HepG2 (cell line): ENCODE data around the gene SIAH2. TPM values are rescaled to one million over a fixed set of nuclear protein-coding genes. Genes with fewer than 3 reads are reported as not detected.

Source experiments
- ATAC-seq: fragments of 200-7000 bp; cut with Tn5 transposase; 3 replicates; pipeline ENCODE4 v1.9.1; 2020; ENCODE audit warnings: mild to moderate bottlenecking, moderate library complexity
- BruUV-seq: library from RNA; stranded (reverse); fragments of 400-500 nt; replicated peaks from 2 replicates; lab custom pipeline; 2021; lab: Mats Ljungman, UMichigan
- CTCF ChIA-PET: fragments of 300-600 bp; formaldehyde crosslinking; extraction: SDS; loops from one replicate; lab custom pipeline; 2021; ENCODE audit warnings: low total read pairs, inconsistent platforms, low intra/inter-chr PET ratio; lab: Yijun Ruan, JAX
- POLR2A ChIA-PET: fragments of 350-600 bp; sonication (Branson Sonifier 250); formaldehyde crosslinking; loops from one replicate; lab custom pipeline; 2020; ENCODE audit warnings: antibody characterized with exemption, inconsistent platforms; lab: Yijun Ruan, JAX
- DNase-seq: peaks from one replicate; pipeline ENCODE4 v3.0.0-alpha.2; 2015; ENCODE audit warnings: low spot score
- FAIRE-seq: peaks from 3 replicates; lab custom pipeline; 2011; peaks lifted over from hg19 to GRCh38; lab: Jason Lieb, UNC
- H2AFZ ChIP-seq: one replicate; pipeline ENCODE4 v1.6.1; 2011; ENCODE audit warnings: low read length, inconsistent platforms
- H3K27ac ChIP-seq: fragments of 300-600 bp; 3 replicates; pipeline ENCODE4 v1.8.0; 2011; ENCODE audit warnings: mixed run types, mild to moderate bottlenecking, mixed read lengths, low read length, inconsistent platforms; ENCODE audit not compliant: insufficient read depth; ENCODE audit errors: extremely low read length
- H3K27me3 ChIP-seq, 2 experiments: fragments of 200-600 bp in 1 of 2; 2 replicates in 1 of 2; 3 replicates in 1 of 2; pipeline versions ENCODE4 v1.6.0 to v1.8.0; 2011; ENCODE audit warnings: low read length in 2 of 2, mild to moderate bottlenecking in 2 of 2, moderate library complexity in 2 of 2, inconsistent platforms in 1 of 2; ENCODE audit not compliant: insufficient read depth in 2 of 2, control insufficient read depth in 1 of 2
- H3K36me3 ChIP-seq, 2 experiments: fragments of 200-600 bp in 1 of 2; replicated peaks in 1 of 2; 2 replicates in 1 of 2; 3 replicates in 1 of 2; pipeline versions ENCODE4 v1.5.1 to v1.8.0; 2011; ENCODE audit warnings: low read length in 2 of 2, inconsistent platforms in 1 of 2; ENCODE audit not compliant: insufficient read depth in 2 of 2, control insufficient read depth in 1 of 2
- H3K4me1 ChIP-seq: 2 replicates; pipeline ENCODE4 v1.5.1; 2012; ENCODE audit warnings: low read length, inconsistent platforms; ENCODE audit not compliant: insufficient read depth
- H3K4me2 ChIP-seq: 2 replicates; pipeline ENCODE4 v1.6.0; 2011; ENCODE audit warnings: low read depth, low read length, inconsistent platforms
- H3K4me3 ChIP-seq, 3 experiments: fragments of 200-600 bp in 1 of 3; sonication (generic), shearing (Covaris generic) in 1 of 3; replicated peaks in 1 of 3; 2 replicates each; pipeline ENCODE4 v1.5.1; 2011 to 2016; ENCODE audit warnings: low read length in 3 of 3, inconsistent platforms in 2 of 3, low read depth in 2 of 3, mild to moderate bottlenecking in 2 of 3, control low read depth in 1 of 3, mixed read lengths in 1 of 3; ENCODE audit not compliant: insufficient read depth in 1 of 3
- H3K79me2 ChIP-seq: one replicate; pipeline ENCODE4 v1.6.1; 2011; ENCODE audit warnings: low read length, inconsistent platforms; ENCODE audit not compliant: insufficient read depth
- H3K9ac ChIP-seq: 2 replicates; pipeline ENCODE4 v1.6.0; 2011; ENCODE audit warnings: mild to moderate bottlenecking, low read depth, low read length, inconsistent platforms; ENCODE audit not compliant: insufficient read depth
- H3K9me3 ChIP-seq: 2 replicates; pipeline ENCODE4 v1.5.1; 2012; ENCODE audit warnings: mild to moderate bottlenecking, low read length
- H4K20me1 ChIP-seq: 2 replicates; pipeline ENCODE4 v1.6.0; 2011; ENCODE audit warnings: inconsistent platforms, mild to moderate bottlenecking, low read length, moderate library complexity; ENCODE audit not compliant: insufficient read depth
- EEA1 ChIP-seq: sonication (generic); formaldehyde crosslinking; IDR thresholded peaks from 2 replicates; pipeline ENCODE4 v1.5.1; 2020; ENCODE audit warnings: mild to moderate bottlenecking, missing genetic modification reagents, borderline replicate concordance
- MYNN ChIP-seq: sonication (generic); formaldehyde crosslinking; IDR thresholded peaks from 2 replicates; pipeline ENCODE4 v1.4.0; 2020; ENCODE audit warnings: mild to moderate bottlenecking, low read depth, missing genetic modification reagents
- TAF1 ChIP-seq: sonication (generic); formaldehyde crosslinking; IDR thresholded peaks from 2 replicates; pipeline ENCODE4 v1.4.0; 2020; ENCODE audit warnings: missing genetic modification reagents
- TCF7L2 ChIP-seq: IDR thresholded peaks from 2 replicates; pipeline ENCODE4 v1.6.1; 2011; ENCODE audit warnings: mild to moderate bottlenecking, low read depth, low read length, moderate library complexity
- ZFP36L1 ChIP-seq: sonication (generic); formaldehyde crosslinking; IDR thresholded peaks from 2 replicates; pipeline ENCODE4 v1.8.0; 2022; ENCODE audit warnings: mild to moderate bottlenecking, missing genetic modification reagents, moderate library complexity
- ZNF33B ChIP-seq: sonication (generic); formaldehyde crosslinking; IDR thresholded peaks from 2 replicates; pipeline ENCODE4 v1.5.1; 2020; ENCODE audit warnings: mild to moderate bottlenecking, missing genetic modification reagents
- ZNF598 ChIP-seq: sonication (generic); formaldehyde crosslinking; IDR thresholded peaks from 2 replicates; pipeline ENCODE4 v1.5.1; 2020; ENCODE audit warnings: mild to moderate bottlenecking, missing genetic modification reagents, borderline replicate concordance
- WGBS: methylation state at CpG from one replicate; pipeline ENCODE4 v1.1.6; 2017; ENCODE audit warnings: low lambda C conversion rate; 5-methylcytosine and 5-hydroxymethylcytosine counted together
- in situ Hi-C: cut with HindIII; loops from 2 replicates; pipeline ENCODE4 v1.10.0; 2017; ENCODE audit warnings: low pct_unique_long_range_greater_than_20kb; ENCODE audit not compliant: extremely low pct_ligation_motif_present
- intact Hi-C: fragments of 100-400 bp; cut with micrococcal nuclease; formaldehyde crosslinking; loops from one replicate; pipeline ENCODE4 v1.10.0; 2022; ENCODE audit not compliant: unreplicated experiment
- polyA plus RNA-seq, 8 experiments: library from polyadenylated mRNA; depleted of rRNA in 3 of 8; stranded (reverse) in 7 of 8; unstranded in 1 of 8; fragments of >200 nt; fragmentation: Illumina TruSeq in 4 of 8; extraction: Trizol in 4 of 8; gene quantifications; 2 replicates each; pipeline versions ENCODE4 v1.2.1 to v1.2.3, GENCODE V29; 2011 to 2016; ENCODE audit warnings: low read depth in 4 of 8, missing spikeins in 1 of 8, mixed read lengths in 1 of 8; ENCODE audit not compliant: insufficient read depth in 1 of 8
- total RNA-seq, 5 experiments: library from RNA; depleted of rRNA; stranded (reverse); fragments of >200 nt; fragmentation: Illumina TruSeq; extraction: Trizol; gene quantifications; 2 replicates each; pipeline ENCODE4 v1.2.3, GENCODE V29; 2016; ENCODE audit warnings: low read depth in 1 of 5
- TF ChIP-seq, protein P1 (sequence below): sonication (generic); formaldehyde crosslinking; IDR thresholded peaks from 2 replicates; pipeline ENCODE4 v1.4.0; 2020; ENCODE audit warnings: missing genetic modification reagents
- TF ChIP-seq, protein P2 (sequence below): IDR thresholded peaks from 2 replicates; pipeline ENCODE4 v1.6.1; 2016; ENCODE audit warnings: low read depth, borderline replicate concordance
- TF ChIP-seq, protein P3 (sequence below): sonication (generic); formaldehyde crosslinking; IDR thresholded peaks from 2 replicates; pipeline ENCODE4 v1.9.0; 2021; ENCODE audit warnings: missing genetic modification reagents, mild to moderate bottlenecking, borderline replicate concordance
- TF ChIP-seq, protein P4 (sequence below): sonication (generic); formaldehyde crosslinking; IDR thresholded peaks from 2 replicates; pipeline ENCODE4 v1.5.1; 2020; ENCODE audit warnings: missing genetic modification reagents, mild to moderate bottlenecking, borderline replicate concordance

Gene SIAH2
- total and polyA plus RNA-seq, 2 of the 13 experiments (the other 11 are each of a cell fraction or from before 2014, with no cell fraction given) = 71.8 to 117 TPM

DNA sequence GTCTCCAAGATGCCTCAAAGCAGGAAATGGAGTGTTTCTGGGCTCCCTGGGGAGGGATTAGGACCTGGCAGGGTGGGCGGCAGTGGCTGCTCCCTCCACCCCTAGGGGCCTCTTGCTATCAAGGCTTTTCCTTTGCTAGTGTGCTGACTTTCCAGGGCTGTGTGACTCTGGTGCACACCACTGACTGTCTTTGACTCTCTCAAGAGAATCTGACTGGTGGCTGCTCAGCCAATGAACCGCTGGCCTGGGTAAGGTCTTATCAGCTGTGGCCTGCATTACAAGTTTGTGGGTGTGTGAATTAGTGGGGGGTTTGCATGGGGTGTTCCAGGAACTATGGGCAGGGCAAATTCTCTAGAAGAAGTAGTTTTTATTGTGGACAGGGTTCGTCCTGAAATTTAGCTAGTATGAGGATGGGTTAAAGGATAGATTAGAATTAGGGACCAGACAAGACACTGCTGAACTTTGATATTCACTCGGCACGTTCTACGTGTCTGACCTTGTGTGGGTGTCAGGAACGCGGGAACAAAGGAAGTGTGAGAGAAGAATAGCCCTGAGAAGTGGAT, 29.5 kb downstream of the SIAH2 start (continued):
- TF ChIP-seq, protein P1, sequence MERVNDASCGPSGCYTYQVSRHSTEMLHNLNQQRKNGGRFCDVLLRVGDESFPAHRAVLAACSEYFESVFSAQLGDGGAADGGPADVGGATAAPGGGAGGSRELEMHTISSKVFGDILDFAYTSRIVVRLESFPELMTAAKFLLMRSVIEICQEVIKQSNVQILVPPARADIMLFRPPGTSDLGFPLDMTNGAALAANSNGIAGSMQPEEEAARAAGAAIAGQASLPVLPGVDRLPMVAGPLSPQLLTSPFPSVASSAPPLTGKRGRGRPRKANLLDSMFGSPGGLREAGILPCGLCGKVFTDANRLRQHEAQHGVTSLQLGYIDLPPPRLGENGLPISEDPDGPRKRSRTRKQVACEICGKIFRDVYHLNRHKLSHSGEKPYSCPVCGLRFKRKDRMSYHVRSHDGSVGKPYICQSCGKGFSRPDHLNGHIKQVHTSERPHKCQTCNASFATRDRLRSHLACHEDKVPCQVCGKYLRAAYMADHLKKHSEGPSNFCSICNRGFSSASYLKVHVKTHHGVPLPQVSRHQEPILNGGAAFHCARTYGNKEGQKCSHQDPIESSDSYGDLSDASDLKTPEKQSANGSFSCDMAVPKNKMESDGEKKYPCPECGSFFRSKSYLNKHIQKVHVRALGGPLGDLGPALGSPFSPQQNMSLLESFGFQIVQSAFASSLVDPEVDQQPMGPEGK (CRISPR knock-in tag) = 0 out of 2 replicates have a peak, but pooled peaks have one; percentile 6
- peak; percentile 32; the same call in 1 of the 2 replicates for TF ChIP-seq TAF1 (CRISPR knock-in tag)
- TF ChIP-seq ZNF33B (CRISPR knock-in tag) = no peak
- TF ChIP-seq, all 625 proteins: peak for 31

DNA sequence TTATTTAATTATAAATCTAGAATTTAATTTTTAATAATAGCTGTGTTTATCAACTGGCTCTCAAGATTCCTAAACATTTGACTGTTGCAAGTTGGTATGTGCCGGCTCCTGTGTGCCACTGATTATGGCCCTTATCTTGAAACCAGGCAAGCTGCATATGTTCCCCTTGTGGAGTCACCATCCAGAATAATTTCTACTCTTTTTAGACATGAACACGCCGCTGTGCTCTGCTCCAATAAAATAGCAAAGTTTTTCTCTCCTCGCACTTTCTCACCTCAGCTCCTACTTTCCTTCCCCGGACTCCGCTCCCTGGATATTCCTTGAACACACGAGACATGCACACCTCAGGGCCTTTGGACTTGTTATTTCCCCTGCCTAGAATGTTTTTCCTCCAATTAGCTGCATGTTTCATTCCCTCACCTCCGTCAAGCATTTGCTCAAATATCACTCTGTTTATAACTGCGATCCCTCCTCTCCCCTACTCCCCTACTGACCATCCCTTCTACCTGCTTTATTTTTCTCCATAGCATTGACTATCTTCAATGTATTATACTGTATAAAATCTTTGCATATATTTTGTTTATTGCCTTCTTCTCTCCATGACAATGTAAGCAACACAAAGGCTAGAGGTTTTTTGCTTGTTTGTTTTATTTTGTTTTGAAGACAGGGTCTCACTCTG, 33.1 kb downstream of the SIAH2 start:
- no TSS peak for BruUV-seq
- ChIA-PET POLR2A (interaction anchor here (1.9 kb wide), 1 partner anchor 32 kb away, joined by 5 read pairs; no protein-coding TSS in a partner anchor), CTCF (no interaction called here)
- Histone ChIP-seq H3K4me3 (no peak overlapping the region), H3K36me3 (no peaks in the 10 kb centered on the region), H3K79me2 (no peaks in the 10 kb centered on the region), H3K4me2 (no peak overlapping the region), H4K20me1 (no peaks in the 10 kb centered on the region), H2AFZ (no peak overlapping the region), H3K9ac (no peak overlapping the region), H3K9me3 (no peaks in the 10 kb centered on the region), H3K4me1 (peaks cover 72% of the 10 kb centered on the region), H3K27ac (no peak overlapping the region), H3K27me3 (no peaks in the 10 kb centered on the region)
- no peak for ATAC-seq
- FAIRE-seq = no peak
- in situ Hi-C loops (loop anchor here (10.0 kb wide), 2 partner anchors 45 to 135 kb away; no protein-coding TSS in a partner anchor), intact Hi-C loops (loop anchor here (10.0 kb wide), 1 partner anchor 325 kb away; the partner anchor contains the start of gene TSC22D2)
- 93% methylated on average over 9 of the region's 9 CpGs for WGBS
- no peak for DNase-seq
- TF ChIP-seq TCF7L2 = no peak
- no peak for TF ChIP-seq MYNN (CRISPR knock-in tag)
- TF ChIP-seq, protein P2, sequence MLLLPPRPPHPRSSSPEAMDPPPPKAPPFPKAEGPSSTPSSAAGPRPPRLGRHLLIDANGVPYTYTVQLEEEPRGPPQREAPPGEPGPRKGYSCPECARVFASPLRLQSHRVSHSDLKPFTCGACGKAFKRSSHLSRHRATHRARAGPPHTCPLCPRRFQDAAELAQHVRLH (CRISPR knock-in tag) = no peak
- TF ChIP-seq ZNF598 (CRISPR knock-in tag) = no peak
- TF ChIP-seq, protein P3, sequence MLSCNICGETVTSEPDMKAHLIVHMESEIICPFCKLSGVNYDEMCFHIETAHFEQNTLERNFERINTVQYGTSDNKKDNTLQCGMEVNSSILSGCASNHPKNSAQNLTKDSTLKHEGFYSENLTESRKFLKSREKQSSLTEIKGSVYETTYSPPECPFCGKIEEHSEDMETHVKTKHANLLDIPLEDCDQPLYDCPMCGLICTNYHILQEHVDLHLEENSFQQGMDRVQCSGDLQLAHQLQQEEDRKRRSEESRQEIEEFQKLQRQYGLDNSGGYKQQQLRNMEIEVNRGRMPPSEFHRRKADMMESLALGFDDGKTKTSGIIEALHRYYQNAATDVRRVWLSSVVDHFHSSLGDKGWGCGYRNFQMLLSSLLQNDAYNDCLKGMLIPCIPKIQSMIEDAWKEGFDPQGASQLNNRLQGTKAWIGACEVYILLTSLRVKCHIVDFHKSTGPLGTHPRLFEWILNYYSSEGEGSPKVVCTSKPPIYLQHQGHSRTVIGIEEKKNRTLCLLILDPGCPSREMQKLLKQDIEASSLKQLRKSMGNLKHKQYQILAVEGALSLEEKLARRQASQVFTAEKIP (CRISPR knock-in tag) = no peak
- no peak for TF ChIP-seq ZFP36L1 (CRISPR knock-in tag)
- TF ChIP-seq, protein P4, sequence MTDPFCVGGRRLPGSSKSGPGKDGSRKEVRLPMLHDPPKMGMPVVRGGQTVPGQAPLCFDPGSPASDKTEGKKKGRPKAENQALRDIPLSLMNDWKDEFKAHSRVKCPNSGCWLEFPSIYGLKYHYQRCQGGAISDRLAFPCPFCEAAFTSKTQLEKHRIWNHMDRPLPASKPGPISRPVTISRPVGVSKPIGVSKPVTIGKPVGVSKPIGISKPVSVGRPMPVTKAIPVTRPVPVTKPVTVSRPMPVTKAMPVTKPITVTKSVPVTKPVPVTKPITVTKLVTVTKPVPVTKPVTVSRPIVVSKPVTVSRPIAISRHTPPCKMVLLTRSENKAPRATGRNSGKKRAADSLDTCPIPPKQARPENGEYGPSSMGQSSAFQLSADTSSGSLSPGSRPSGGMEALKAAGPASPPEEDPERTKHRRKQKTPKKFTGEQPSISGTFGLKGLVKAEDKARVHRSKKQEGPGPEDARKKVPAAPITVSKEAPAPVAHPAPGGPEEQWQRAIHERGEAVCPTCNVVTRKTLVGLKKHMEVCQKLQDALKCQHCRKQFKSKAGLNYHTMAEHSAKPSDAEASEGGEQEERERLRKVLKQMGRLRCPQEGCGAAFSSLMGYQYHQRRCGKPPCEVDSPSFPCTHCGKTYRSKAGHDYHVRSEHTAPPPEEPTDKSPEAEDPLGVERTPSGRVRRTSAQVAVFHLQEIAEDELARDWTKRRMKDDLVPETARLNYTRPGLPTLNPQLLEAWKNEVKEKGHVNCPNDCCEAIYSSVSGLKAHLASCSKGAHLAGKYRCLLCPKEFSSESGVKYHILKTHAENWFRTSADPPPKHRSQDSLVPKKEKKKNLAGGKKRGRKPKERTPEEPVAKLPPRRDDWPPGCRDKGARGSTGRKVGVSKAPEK (CRISPR knock-in tag) = no peak
- TF ChIP-seq EEA1 (CRISPR knock-in tag) = no peak
